Suppressor macrophage treated with lipopolysaccharide for 1 hour (primary cell): ENCODE measurements around the gene COIL.
A peak's percentile ranks its signal among the peaks of the same experiment; 100 is the strongest.

Experiments
- DNase-seq, 3 donors: peaks; one replicate each; pipeline ENCODE4 v3.0.0-alpha.2; 2020 to 2022

Gene COIL

GRCh38 chr17:56933868-56934267 lies 27.0 kb downstream of the COIL start:
- no peak for DNase-seq

GRCh38 chr17:56933151-56933745 lies 27.6 kb downstream of the COIL start:
- DNase-seq, result no peak

- no peak for DNase-seq
These were observed 30.0 kb downstream of the COIL start for GRCh38 chr17:56930739-56931337.

- no peak for DNase-seq
These were observed 31.4 kb downstream of the COIL start for GRCh38 chr17:56929362-56929969.

- DNase-seq, result no peak
These were observed 32.3 kb downstream of the COIL start for GRCh38 chr17:56928586-56928985.

- no peak for DNase-seq
These were observed 34.1 kb downstream of the COIL start for GRCh38 chr17:56926704-56927103.

GRCh38 chr17:56926270-56926669 lies 34.6 kb downstream of the COIL start:
- DNase-seq, result no peak

- DNase-seq, result no peak
These were observed 35.8 kb downstream of the COIL start for GRCh38 chr17:56925088-56925487.

- DNase-seq, result no peak
These were observed 41.1 kb downstream of the COIL start for GRCh38 chr17:56919717-56920116.

- peak; percentile 79 to 98 (median 97) for DNase-seq
These were observed 41.9 kb downstream of the COIL start for GRCh38 chr17:56918916-56919315.

GRCh38 chr17:56917559-56918296 lies 43.1 kb downstream of the COIL start:
- peak; percentile 87 to 94 (median 91) for DNase-seq

- DNase-seq, result peak in 2 of 3 donors; percentile 81 to 91
These were observed 46.1 kb downstream of the COIL start for GRCh38 chr17:56914581-56915273.

GRCh38 chr17:56913867-56914580 lies 46.8 kb downstream of the COIL start, which contains the start of gene TRIM25:
Gene TRIM25, minus strand, starts transcription at chr17:56914049. Its CDS starts 61 bp downstream, at chr17:56913988.
- DNase-seq, result peak; percentile 93 to 98 (median 96)

- DNase-seq, result peak in 2 of 3 donors; percentile 19 to 30
These were observed 47.4 kb downstream of the COIL start for GRCh38 chr17:56913353-56913866.

GRCh38 chr17:56913000-56913311 lies 47.9 kb downstream of the COIL start:
- DNase-seq, result no peak

GRCh38 chr17:56912105-56912999 lies 48.5 kb downstream of the COIL start:
- peak in 2 of 3 donors; percentile 35 to 51 for DNase-seq

GRCh38 chr17:56910509-56911235 lies 50.2 kb downstream of the COIL start:
- DNase-seq, result peak in 1 of 3 donors; percentile 20

- DNase-seq, result peak; percentile 54 to 56 (median 54)
These were observed 50.9 kb downstream of the COIL start for GRCh38 chr17:56909742-56910508.

- peak; percentile 92 to 93 (median 93) for DNase-seq
These were observed 52.8 kb downstream of the COIL start for GRCh38 chr17:56908001-56908542.
